ENCODE results near the gene IVL.

IVL gene

DNA sequence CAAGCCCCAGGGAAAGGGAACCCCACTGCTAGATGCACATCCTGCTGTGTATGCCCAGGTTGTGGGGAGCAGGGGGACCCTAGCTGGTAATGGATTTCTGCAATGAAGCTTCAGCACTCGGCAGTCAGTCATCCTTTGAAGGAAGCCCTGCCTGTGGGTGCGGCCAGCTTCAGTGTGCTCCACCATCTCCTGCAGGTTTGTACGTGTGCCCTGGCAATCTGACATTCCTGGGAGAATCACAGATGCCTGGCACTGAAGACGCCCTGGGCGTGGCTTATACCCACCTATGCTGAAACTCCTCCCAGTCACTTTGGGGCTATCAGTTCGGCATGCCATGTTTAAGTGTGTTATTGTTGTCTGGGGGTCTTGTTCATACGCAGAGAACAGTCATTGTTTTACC is 45.4 kb downstream of the IVL start:
- no peak for DNase-seq

DNA sequence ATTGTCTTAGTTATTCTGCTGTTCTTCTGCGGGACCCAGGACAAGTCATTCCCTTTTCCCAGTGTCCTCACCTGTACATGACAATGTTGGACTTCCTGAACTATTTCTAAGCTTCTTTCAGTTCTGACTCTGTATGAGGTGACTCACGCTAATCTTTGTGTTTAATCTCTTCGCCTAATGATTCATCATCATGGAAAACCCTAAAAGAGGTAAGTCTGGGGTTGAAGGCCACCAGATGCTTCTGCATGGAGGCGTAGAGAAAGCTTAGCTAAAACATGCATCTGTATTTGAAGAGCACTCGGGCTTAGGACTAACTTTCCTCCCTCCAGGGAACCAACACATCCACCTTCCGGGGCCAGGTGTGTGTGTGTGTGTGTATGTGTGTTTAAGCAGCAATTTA is 46.1 kb downstream of the IVL start:
- DNase-seq: no peak

DNA sequence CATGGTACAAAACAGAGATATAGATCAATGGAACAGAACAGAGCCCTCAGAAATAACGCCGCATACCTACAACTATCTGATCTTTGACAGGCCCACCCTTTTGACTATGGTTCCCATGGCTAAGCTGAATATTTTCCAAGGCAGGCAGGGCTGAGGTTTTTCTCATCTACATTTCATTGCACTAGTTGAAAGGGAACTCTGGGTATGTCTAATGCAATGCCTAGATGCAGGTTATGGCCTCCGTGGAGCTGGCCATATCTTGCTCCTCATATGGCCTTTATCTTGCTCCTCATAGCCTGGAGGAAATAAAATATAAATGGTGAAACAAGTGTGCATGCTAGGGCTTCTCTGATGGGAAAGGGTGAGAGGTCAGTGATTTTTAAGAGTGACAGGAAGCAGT is 49.2 kb downstream of the IVL start:
- no peak for DNase-seq

DNA sequence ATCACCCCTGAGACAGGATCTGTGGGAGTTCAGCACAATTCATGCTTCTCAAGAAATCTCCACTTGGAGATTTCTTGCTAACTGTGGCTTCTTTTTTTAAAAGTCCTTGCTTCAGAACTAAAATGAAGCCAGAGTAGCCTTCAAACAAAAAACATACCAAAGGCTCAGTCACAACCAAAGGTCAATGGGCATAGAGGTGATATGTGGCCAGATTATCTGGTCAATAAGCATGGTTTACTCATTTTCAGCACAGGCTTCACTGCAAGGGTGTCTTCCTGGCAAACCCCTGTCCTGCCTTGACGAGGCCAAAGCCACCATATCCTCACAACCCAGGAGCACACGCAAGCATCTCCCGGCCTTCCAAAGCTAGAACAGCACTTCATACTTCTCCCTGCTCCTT is 50.9 kb downstream of the IVL start:
- DNase-seq: no peak

DNA sequence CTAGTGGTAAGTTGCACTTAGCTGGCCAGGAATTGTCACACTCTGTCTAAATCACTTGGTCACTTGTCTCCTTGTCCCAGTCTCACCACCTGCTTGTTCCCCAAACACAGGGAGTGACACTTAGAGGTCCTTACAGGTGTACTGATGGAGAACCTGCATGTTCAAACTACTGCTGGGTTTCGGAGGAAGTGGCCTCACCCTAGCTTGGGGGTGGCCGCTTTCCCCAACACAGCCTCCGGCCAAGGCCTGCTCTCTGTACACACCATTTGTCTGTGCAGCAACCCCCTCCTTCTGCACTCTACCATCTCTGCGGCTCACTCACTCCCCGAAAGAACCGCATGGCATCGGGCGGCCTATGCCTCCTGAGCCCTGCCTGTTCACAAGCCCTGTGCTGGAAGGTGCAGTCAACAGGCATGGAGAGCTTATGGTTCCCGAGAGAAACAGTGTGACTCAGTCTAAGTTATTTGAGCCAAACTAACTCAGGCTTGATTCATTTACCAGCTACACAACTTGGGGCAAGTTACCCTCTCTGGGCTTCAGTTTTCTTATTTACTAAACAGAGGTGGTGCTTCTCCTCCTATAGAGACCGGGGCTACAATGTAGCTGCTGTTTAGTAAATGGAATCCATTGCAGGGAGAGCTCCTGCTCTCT is 51.6 kb downstream of the IVL start:
- DNase-seq: no peak

DNA sequence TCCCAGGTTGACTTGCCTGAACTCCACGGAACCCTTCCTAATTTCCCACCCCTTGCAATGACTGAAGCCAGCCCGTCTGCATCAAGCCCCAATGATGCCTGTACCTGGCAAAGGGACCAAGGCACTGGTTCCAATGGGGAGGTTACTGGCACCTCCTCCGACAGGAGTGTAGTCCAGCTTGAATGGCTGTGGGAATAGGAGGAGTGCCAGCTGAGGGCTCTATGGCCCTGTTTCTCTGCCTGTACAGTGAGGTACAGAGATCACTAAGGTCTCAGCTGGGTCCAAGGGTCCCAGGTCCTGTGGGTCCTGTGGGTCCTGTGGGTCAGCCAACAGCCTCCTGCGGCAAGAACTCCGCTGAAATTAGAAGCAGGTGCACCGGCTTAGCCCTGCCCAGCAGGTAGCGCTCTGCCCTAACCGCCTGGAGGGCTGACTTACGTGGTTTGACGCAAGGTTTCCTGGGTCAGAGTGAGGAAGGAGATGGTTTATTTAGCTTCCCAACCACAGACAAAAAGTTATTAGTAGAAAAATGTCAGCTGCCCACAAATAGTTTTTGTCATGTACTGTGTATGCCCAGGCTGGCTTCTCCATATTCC is 52.2 kb downstream of the IVL start:
- no peak for DNase-seq
